Caco-2 (cell line): ENCODE results near the gene UNKL. TPM values are rescaled to one million over a fixed set of nuclear protein-coding genes. Genes with fewer than 3 reads are reported as not detected.

Experiments
- BruUV-seq: library from RNA; stranded (reverse); fragments of 400-500 nt; replicated peaks from 2 replicates; lab custom pipeline; 2021; lab: Mats Ljungman, UMichigan
- CTCF ChIA-PET: fragments of 300-600 bp; sonication (Branson Sonifier 250); formaldehyde crosslinking; loops from one replicate; lab custom pipeline; 2022; ENCODE audit warnings: antibody characterized with exemption; lab: Charles Lee
- POLR2A ChIA-PET: fragments of 300-600 bp; sonication (Branson Sonifier 250); formaldehyde crosslinking; loops from one replicate; lab custom pipeline; 2022; ENCODE audit warnings: antibody characterized with exemption; lab: Charles Lee
- DNase-seq, 2 experiments: peaks; one replicate each; pipeline versions ENCODE4 v3.0.0 to v3.0.0-alpha.2; 2020 to 2022
- H3K27me3 ChIP-seq: replicated peaks from 2 replicates; pipeline ENCODE4 v1.6.0; 2011; ENCODE audit warnings: low read length; ENCODE audit not compliant: control insufficient read depth, insufficient read depth
- H3K36me3 ChIP-seq: 2 replicates; pipeline ENCODE4 v1.5.1; 2011; ENCODE audit warnings: low read length; ENCODE audit not compliant: control insufficient read depth, insufficient read depth
- H3K4me1 ChIP-seq: fragments of 250-450 bp; sonication (Bioruptor Pico); 2 replicates; pipeline ENCODE4 v1.5.1; 2020; ENCODE audit warnings: mild to moderate bottlenecking
- H3K4me3 ChIP-seq: 2 replicates; pipeline ENCODE4 v1.5.1; 2011; ENCODE audit warnings: low read depth, mild to moderate bottlenecking, control low read depth, low read length
- H3K9me3 ChIP-seq: fragments of 250-450 bp; sonication (Bioruptor Pico); 2 replicates; pipeline ENCODE4 v1.5.1; 2020; ENCODE audit warnings: mild to moderate bottlenecking, moderate library complexity
- H3K27ac Mint-ChIP-seq: one replicate; pipeline ENCODE4 v1.8.0; 2022; ENCODE audit warnings: mixed read lengths; ENCODE audit not compliant: unreplicated experiment
- H3K27me3 Mint-ChIP-seq: one replicate; pipeline ENCODE4 v1.8.0; 2022; ENCODE audit warnings: mixed read lengths; ENCODE audit not compliant: insufficient read depth, unreplicated experiment
- H3K36me3 Mint-ChIP-seq: one replicate; pipeline ENCODE4 v1.8.0; 2022; ENCODE audit warnings: mild to moderate bottlenecking, mixed read lengths; ENCODE audit not compliant: insufficient read depth, unreplicated experiment
- H3K4me1 Mint-ChIP-seq: one replicate; pipeline ENCODE4 v1.8.0; 2022; ENCODE audit warnings: low read depth, mixed read lengths; ENCODE audit not compliant: unreplicated experiment
- H3K4me3 Mint-ChIP-seq: one replicate; pipeline ENCODE4 v1.8.0; 2022; ENCODE audit warnings: mild to moderate bottlenecking, moderate library complexity, mixed read lengths; ENCODE audit not compliant: unreplicated experiment
- H3K9me3 Mint-ChIP-seq: one replicate; pipeline ENCODE4 v1.8.0; 2022; ENCODE audit warnings: mixed read lengths; ENCODE audit not compliant: unreplicated experiment
- intact Hi-C: fragments of 100-400 bp; cut with micrococcal nuclease; formaldehyde crosslinking; loops from one replicate; pipeline ENCODE4 v1.10.0; 2022; ENCODE audit not compliant: unreplicated experiment
- total RNA-seq: library from RNA; stranded (reverse); gene quantifications from 2 replicates; pipeline ENCODE4 v1.2.3, GENCODE V29; 2022
- TF ChIP-seq, protein P1 (sequence below), 2 experiments: fragments of 200-600 bp in 1 of 2; IDR thresholded peaks; 1 replicate in 1 of 2; 2 replicates in 1 of 2; pipeline versions ENCODE4 v1.5.1 to v1.8.0; 2011 to 2022; ENCODE audit warnings: antibody characterized with exemption in 1 of 2, control low read depth in 1 of 2, inconsistent platforms in 1 of 2, low read depth in 1 of 2, low read length in 1 of 2, mild to moderate bottlenecking in 1 of 2, moderate library complexity in 1 of 2; ENCODE audit not compliant: insufficient read depth in 1 of 2, severe bottlenecking in 1 of 2, unreplicated experiment in 1 of 2

UNKL gene
- total RNA-seq, 1 experiment from 2014 or later, result 31.2 TPM

DNA sequence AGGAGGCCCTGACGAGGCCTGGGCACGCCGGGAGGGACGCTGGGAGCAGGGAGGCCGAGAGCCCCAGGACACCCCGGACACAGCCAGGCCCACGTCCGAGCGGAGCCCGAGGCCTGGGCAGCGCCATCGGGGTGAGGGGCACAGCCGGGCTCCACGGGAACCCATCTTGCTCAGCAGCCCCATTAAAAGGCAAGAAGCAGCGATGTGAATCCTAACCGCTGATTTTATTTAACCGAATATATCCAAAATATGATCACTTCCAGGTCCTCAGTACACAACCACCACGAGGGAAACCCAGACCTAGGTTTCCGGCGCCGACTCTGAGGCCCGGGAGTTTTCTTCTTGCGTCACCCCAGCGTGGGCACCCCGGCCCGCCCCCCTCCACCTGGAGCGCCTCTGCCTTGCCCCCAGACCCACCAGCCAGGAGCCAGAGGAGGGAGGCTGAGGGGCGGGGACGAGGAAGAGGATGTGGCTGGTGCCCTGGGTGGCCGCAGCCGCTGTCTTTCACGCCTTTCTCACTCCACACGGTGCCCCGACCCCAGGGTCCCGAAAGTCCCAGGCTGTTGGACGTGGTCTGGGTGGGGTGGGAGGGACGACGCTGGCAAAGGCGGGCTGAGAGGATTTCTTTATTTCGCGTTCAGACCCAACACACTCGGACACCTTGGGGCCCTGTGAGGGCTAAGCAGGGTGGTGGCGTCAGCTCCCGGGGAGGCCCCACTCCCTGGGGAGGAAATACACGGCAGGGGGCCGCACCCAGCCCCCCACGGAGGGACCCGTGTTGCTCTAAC lies 30.4 kb upstream of the UNKL start:
- Histone ChIP-seq H3K4me3 (no peak overlapping the region), H3K27me3 (no peaks in the 10 kb centered on the region), H3K4me1 (no peaks in the 10 kb centered on the region), H3K36me3 (no peaks in the 10 kb centered on the region), H3K9me3 (no peaks in the 10 kb centered on the region)
- no peaks in the 10 kb centered on the region for H3K4me1 Mint-ChIP-seq
- BruUV-seq, result no TSS peak
- H3K36me3 Mint-ChIP-seq, result no peaks in the 10 kb centered on the region
- ChIA-PET CTCF (no interaction called here), POLR2A (no interaction called here)
- intact Hi-C loops, result no loop called here
- no peak overlapping the region for H3K4me3 Mint-ChIP-seq
- no peak overlapping the region for H3K27ac Mint-ChIP-seq
- no peak for DNase-seq
- TF ChIP-seq, protein P1, sequence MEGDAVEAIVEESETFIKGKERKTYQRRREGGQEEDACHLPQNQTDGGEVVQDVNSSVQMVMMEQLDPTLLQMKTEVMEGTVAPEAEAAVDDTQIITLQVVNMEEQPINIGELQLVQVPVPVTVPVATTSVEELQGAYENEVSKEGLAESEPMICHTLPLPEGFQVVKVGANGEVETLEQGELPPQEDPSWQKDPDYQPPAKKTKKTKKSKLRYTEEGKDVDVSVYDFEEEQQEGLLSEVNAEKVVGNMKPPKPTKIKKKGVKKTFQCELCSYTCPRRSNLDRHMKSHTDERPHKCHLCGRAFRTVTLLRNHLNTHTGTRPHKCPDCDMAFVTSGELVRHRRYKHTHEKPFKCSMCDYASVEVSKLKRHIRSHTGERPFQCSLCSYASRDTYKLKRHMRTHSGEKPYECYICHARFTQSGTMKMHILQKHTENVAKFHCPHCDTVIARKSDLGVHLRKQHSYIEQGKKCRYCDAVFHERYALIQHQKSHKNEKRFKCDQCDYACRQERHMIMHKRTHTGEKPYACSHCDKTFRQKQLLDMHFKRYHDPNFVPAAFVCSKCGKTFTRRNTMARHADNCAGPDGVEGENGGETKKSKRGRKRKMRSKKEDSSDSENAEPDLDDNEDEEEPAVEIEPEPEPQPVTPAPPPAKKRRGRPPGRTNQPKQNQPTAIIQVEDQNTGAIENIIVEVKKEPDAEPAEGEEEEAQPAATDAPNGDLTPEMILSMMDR (IDR thresholded peaks at IDR 0.05; ENCODE audit: insufficient read depth in 1 of 2, low read depth in 1 of 2, low read length in 1 of 2, severe bottlenecking in 1 of 2, unreplicated experiment in 1 of 2), result no peak
- H3K27me3 Mint-ChIP-seq, result no peaks in the 10 kb centered on the region
- no peaks in the 10 kb centered on the region for H3K9me3 Mint-ChIP-seq

DNA sequence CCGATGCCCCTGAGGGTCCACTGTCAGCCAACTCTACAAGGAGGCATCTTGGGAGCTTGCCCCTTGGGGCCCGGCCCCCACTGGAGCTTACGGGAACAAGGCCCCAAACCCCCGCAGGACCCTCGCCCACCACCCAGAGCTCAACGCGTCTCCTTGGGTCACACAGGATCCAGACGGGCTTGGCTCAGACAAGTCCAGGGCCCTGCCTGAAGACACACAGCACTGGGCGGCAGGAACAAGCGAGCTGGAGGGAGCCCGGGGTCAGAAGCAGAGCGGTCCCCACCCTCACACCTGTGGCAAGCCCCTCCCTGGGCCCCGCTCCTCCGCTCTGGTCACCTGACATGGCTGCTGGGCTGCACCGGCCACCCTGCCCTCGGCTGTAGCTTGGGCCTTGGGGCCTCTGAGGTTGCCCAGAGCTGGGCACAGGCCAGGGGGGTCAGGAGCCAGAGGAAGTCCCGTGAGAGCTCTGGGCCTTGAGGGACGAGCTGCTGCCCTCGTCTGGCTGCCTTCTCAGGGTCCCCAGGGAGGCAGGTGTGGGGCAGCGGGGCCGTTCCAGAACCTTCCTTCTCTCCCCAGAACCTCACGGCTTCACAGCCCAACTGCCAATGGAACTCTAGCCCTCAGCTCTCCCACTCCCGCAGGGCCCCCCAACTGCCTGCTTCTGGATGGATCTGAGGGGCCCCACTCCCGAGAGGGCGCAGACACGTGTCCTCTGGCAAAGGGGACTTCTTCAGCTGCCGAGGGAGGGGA lies 29.7 kb upstream of the UNKL start, which contains the start of gene CCDC154:
TSS of gene CCDC154 (minus strand) at position 577 of the 750 bp plus-strand sequence. CDS start at position 343, 234 bp downstream.
- Histone ChIP-seq H3K27me3 (no peaks in the 10 kb centered on the region), H3K9me3 (no peaks in the 10 kb centered on the region), H3K4me1 (no peaks in the 10 kb centered on the region), H3K36me3 (no peaks in the 10 kb centered on the region), H3K4me3 (no peak within 1 kb of the TSS)
- no peak for DNase-seq
- H3K27ac Mint-ChIP-seq, result no peak within 1 kb of the TSS
- H3K9me3 Mint-ChIP-seq, result no peaks in the 10 kb centered on the region
- ChIA-PET CTCF (no interaction called here), POLR2A (interaction anchor here (1.0 kb wide), 1 partner anchor 23 kb away, joined by 4 read pairs; the partner anchor contains the start of gene UQCC4)
- no peaks in the 10 kb centered on the region for H3K36me3 Mint-ChIP-seq
- no TSS peak for BruUV-seq
- intact Hi-C loops, result no loop called here
- H3K27me3 Mint-ChIP-seq, result no peaks in the 10 kb centered on the region
- no peak within 1 kb of the TSS for H3K4me3 Mint-ChIP-seq
- TF ChIP-seq, protein P1 (IDR thresholded peaks at IDR 0.05; ENCODE audit: insufficient read depth in 1 of 2, low read depth in 1 of 2, low read length in 1 of 2, severe bottlenecking in 1 of 2, unreplicated experiment in 1 of 2), result no peak
- no peaks in the 10 kb centered on the region for H3K4me1 Mint-ChIP-seq

DNA sequence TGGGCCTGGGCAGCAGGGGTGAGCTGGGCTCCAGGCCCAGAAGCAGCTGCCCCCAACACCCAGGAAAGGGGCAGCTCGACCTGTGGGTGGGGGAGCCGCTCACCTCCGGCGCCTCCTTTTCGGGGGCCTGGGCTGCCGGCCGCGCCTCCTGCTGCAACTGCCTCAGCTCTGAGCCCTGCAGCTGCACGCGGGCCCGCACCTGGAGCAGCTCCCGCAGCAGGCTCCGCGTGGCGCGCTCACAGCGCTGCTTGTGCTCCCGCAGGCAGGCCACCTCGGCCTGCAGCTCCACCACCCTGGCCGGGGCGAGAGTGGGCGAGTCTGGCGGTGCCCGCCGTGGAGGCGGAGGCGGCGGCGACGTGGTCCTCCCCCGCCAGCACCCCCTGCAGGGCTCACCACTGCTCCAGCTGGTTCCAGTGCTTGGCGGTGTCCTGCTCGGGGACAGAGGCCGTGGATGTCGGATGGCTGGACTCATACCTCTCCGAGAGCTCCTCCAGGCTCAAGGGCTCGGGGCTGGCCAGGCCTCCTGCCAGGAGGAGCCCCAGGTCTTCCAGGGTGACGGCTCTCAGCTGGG lies 29.0 kb upstream of the UNKL start:
- Mint-ChIP-seq H3K27ac (no peak overlapping the region), H3K27me3 (no peaks in the 10 kb centered on the region), H3K4me1 (no peaks in the 10 kb centered on the region), H3K36me3 (no peaks in the 10 kb centered on the region), H3K9me3 (no peaks in the 10 kb centered on the region), H3K4me3 (no peak overlapping the region)
- POLR2A ChIA-PET, result interaction anchor here (1.0 kb wide), 1 partner anchor 23 kb away, joined by 4 read pairs; the partner anchor contains the start of gene UQCC4
- intact Hi-C loops, result no loop called here
- no peaks in the 10 kb centered on the region for H3K9me3 ChIP-seq
- DNase-seq, result no peak
- TF ChIP-seq, protein P1 (IDR thresholded peaks at IDR 0.05; ENCODE audit: insufficient read depth in 1 of 2, low read depth in 1 of 2, low read length in 1 of 2, severe bottlenecking in 1 of 2, unreplicated experiment in 1 of 2), result no peak
- CTCF ChIA-PET, result no interaction called here
- no TSS peak for BruUV-seq
- no peak overlapping the region for H3K4me3 ChIP-seq
- H3K36me3 ChIP-seq, result no peaks in the 10 kb centered on the region
- H3K4me1 ChIP-seq, result no peaks in the 10 kb centered on the region
- H3K27me3 ChIP-seq, result no peaks in the 10 kb centered on the region
